GM12878 (cell line): ENCODE results near the gene LCE2A. TPM values are rescaled to one million over a fixed set of nuclear protein-coding genes. Genes with fewer than 3 reads are reported as not detected.

ENCODE experiments used
- ATAC-seq: fragments of 200-7000 bp; cut with Tn5 transposase; 3 replicates; pipeline ENCODE4 v1.9.1; 2020; ENCODE audit warnings: mild to moderate bottlenecking, moderate library complexity
- BruUV-seq: library from RNA; stranded (reverse); fragments of 400-500 nt; replicated peaks from 2 replicates; lab custom pipeline; 2021; lab: Mats Ljungman, UMichigan
- CTCF ChIA-PET: fragments of 300-600 bp; sonication (Branson Sonifier 250); formaldehyde crosslinking; extraction: SDS; loops from one replicate; lab custom pipeline; 2021; ENCODE audit warnings: inconsistent platforms; lab: Yijun Ruan, JAX
- POLR2A ChIA-PET: fragments of 350-600 bp; formaldehyde crosslinking; extraction: SDS; loops from one replicate; lab custom pipeline; 2021; ENCODE audit warnings: inconsistent platforms; lab: Charles Lee
- RAD21 ChIA-PET: fragments of 300-600 bp; sonication (Branson Sonifier 250); formaldehyde crosslinking; loops from one replicate; lab custom pipeline; 2023; ENCODE audit warnings: antibody characterized with exemption; ENCODE audit not compliant: unreplicated experiment; lab: Charles Lee
- SMC1A ChIA-PET: fragments of 300-600 bp; sonication (Branson Sonifier 250); formaldehyde crosslinking; loops from one replicate; lab custom pipeline; 2023; ENCODE audit not compliant: unreplicated experiment, uncharacterized antibody; lab: Charles Lee
- DNase-seq: peaks from one replicate; pipeline ENCODE4 v3.0.0-alpha.2; 2011; ENCODE audit warnings: low read depth, low spot score
- FAIRE-seq: peaks from 3 replicates; lab custom pipeline; 2011; peaks lifted over from hg19 to GRCh38; lab: Jason Lieb, UNC
- H2AFZ ChIP-seq: 2 replicates; pipeline ENCODE4 v1.6.0; 2011; ENCODE audit warnings: low read depth, low read length, control low read depth; ENCODE audit not compliant: control insufficient read depth
- H3K27ac ChIP-seq: 2 replicates; pipeline ENCODE4 v1.5.1; 2011; ENCODE audit warnings: control low read depth; ENCODE audit not compliant: control insufficient read depth, insufficient read depth
- H3K27me3 ChIP-seq, 2 experiments: replicated peaks in 1 of 2; 2 replicates each; pipeline versions ENCODE4 v1.6.0 to v1.6.1; 2011; ENCODE audit warnings: low read length in 1 of 2; ENCODE audit not compliant: control insufficient read depth in 2 of 2, insufficient read depth in 2 of 2
- H3K36me3 ChIP-seq, 2 experiments: 2 replicates each; pipeline ENCODE4 v1.5.1; 2011; ENCODE audit warnings: low read length in 1 of 2; ENCODE audit not compliant: control insufficient read depth in 2 of 2, insufficient read depth in 2 of 2
- H3K4me1 ChIP-seq: 2 replicates; pipeline ENCODE4 v1.6.1; 2011; ENCODE audit warnings: mild to moderate bottlenecking, low read length, moderate library complexity, mixed read lengths; ENCODE audit not compliant: control insufficient read depth, insufficient read depth
- H3K4me2 ChIP-seq: 2 replicates; pipeline ENCODE4 v1.6.0; 2011; ENCODE audit warnings: control low read depth; ENCODE audit not compliant: control insufficient read depth, insufficient read depth
- H3K4me3 ChIP-seq: fragments of 200-600 bp; sonication (generic); 2 replicates; pipeline ENCODE4 v1.5.1; 2016
- H3K79me2 ChIP-seq: 2 replicates; pipeline ENCODE4 v1.6.0; 2011; ENCODE audit warnings: low read length; ENCODE audit not compliant: control insufficient read depth, insufficient read depth
- H3K9ac ChIP-seq: 2 replicates; pipeline ENCODE4 v1.8.0; 2011; ENCODE audit warnings: low read length, control low read depth, mixed read lengths; ENCODE audit not compliant: control insufficient read depth, insufficient read depth
- H3K9me3 ChIP-seq: replicated peaks from 3 replicates; pipeline ENCODE4 v1.5.1; 2011; ENCODE audit warnings: mild to moderate bottlenecking, low read length; ENCODE audit not compliant: control insufficient read depth, insufficient read depth
- H4K20me1 ChIP-seq: 2 replicates; pipeline ENCODE4 v1.6.0; 2011; ENCODE audit not compliant: control insufficient read depth, insufficient read depth
- CHD4 ChIP-seq: fragments of 200-600 bp; sonication (generic); IDR thresholded peaks from 2 replicates; pipeline ENCODE4 v1.6.1; 2016; ENCODE audit warnings: mild to moderate bottlenecking
- E2F8 ChIP-seq: fragments of 450-650 bp; IDR thresholded peaks from 2 replicates; pipeline ENCODE4 v1.6.1; 2018; ENCODE audit warnings: mild to moderate bottlenecking, low read depth, moderate library complexity; ENCODE audit not compliant: partially characterized antibody
- EP300 ChIP-seq, 2 experiments: fragments of 150-350 bp in 1 of 2; IDR thresholded peaks; 2 replicates each; pipeline ENCODE4 v1.6.1; 2011 to 2012; ENCODE audit warnings: low read depth in 2 of 2, low read length in 2 of 2, borderline replicate concordance in 1 of 2, improper control_type of control experiment in 1 of 2, inconsistent platforms in 1 of 2; ENCODE audit not compliant: control insufficient read depth in 1 of 2
- RELA ChIP-seq: fragments of 450-650 bp; IDR thresholded peaks from 2 replicates; pipeline ENCODE4 v1.8.0; 2014; ENCODE audit warnings: borderline replicate concordance; ENCODE audit not compliant: partially characterized antibody
- SKIL ChIP-seq: fragments of 450-650 bp; IDR thresholded peaks from 2 replicates; pipeline ENCODE4 v1.6.1; 2017; ENCODE audit warnings: mild to moderate bottlenecking, low read depth, inconsistent platforms; ENCODE audit not compliant: poor library complexity, severe bottlenecking
- TAF1 ChIP-seq: IDR thresholded peaks from 2 replicates; pipeline ENCODE4 v1.6.1; 2011; ENCODE audit warnings: mild to moderate bottlenecking, low read depth, low read length, borderline replicate concordance
- TARDBP ChIP-seq: IDR thresholded peaks from 2 replicates; pipeline ENCODE4 v1.6.1; 2016; ENCODE audit warnings: borderline replicate concordance
- USF1 ChIP-seq: IDR thresholded peaks from 2 replicates; pipeline ENCODE4 v1.6.1; 2011; ENCODE audit warnings: borderline replicate concordance, low read depth, mild to moderate bottlenecking, moderate library complexity, mixed read lengths, low read length; ENCODE audit not compliant: insufficient read depth; ENCODE audit errors: extremely low read length
- WRNIP1 ChIP-seq: IDR thresholded peaks from 2 replicates; pipeline ENCODE4 v1.6.1; 2011; ENCODE audit warnings: low read depth, low read length, improper control_type of control experiment, borderline replicate concordance
- ZNF687 ChIP-seq: fragments of 450-650 bp; IDR thresholded peaks from 2 replicates; pipeline ENCODE4 v1.6.1; 2017; ENCODE audit warnings: mild to moderate bottlenecking, moderate library complexity
- in situ Hi-C: fragments of 300-500 bp; cut with MboI; formaldehyde crosslinking; loops from 9 replicates; pipeline ENCODE4 v1.14.3; 2018; ENCODE audit warnings: mixed read lengths
- intact Hi-C: fragments of 100-400 bp; cut with micrococcal nuclease; formaldehyde crosslinking; loops from one replicate; pipeline ENCODE4 v1.14.2; 2022; ENCODE audit not compliant: unreplicated experiment
- polyA plus RNA-seq, 11 experiments: library from polyadenylated mRNA; depleted of rRNA in 4 of 11; unstranded in 6 of 11; stranded (reverse) in 5 of 11; fragments of >200 nt; fragmentation: Nextera tagmentation in 4 of 11; fragmentation: Illumina TruSeq in 1 of 11; extraction: Ambion mirVana in 4 of 11; extraction: Trizol in 1 of 11; gene quantifications; 1 replicate in 1 of 11; 2 replicates in 10 of 11; pipeline versions ENCODE4 v1.2.1 to v1.2.3, GENCODE V29; 2011 to 2016; ENCODE audit warnings: inconsistent platforms in 2 of 11, missing spikeins in 2 of 11, low read depth in 1 of 11
- total RNA-seq, 4 experiments: library from RNA; depleted of rRNA in 3 of 4; stranded (reverse); fragments of >200 nt in 3 of 4; fragmentation: Illumina TruSeq in 1 of 4; extraction: Trizol in 1 of 4; gene quantifications; 2 replicates each; pipeline versions ENCODE4 v1.2.1 to v1.2.3, GENCODE V29; 2013 to 2021

The LCE2A gene
- total and polyA plus RNA-seq, 10 of the 15 experiments (the other 5 are each of a cell fraction or from before 2014, with no cell fraction given): not detected

- RAD21 ChIA-PET: no interaction called here
Observed at GRCh38 chr1:152725261-152725660, 27.1 kb downstream of the LCE2A start.

More at GRCh38 chr1:152725261-152725660, 27.1 kb downstream of the LCE2A start:
- H2AFZ ChIP-seq: no peak overlapping the region
- H3K4me1 ChIP-seq: no peaks in the 10 kb centered on the region
- no peaks in the 10 kb centered on the region for H3K79me2 ChIP-seq
- H3K9ac ChIP-seq: no peak overlapping the region
- no peak overlapping the region for H3K4me3 ChIP-seq
- TF ChIP-seq SKIL (no peak), RELA (no peak), CHD4 (no peak), TAF1 (no peak), E2F8 (no peak), WRNIP1 (no peak), USF1 (no peak), ZNF687 (no peak), TARDBP (no peak), EP300 (IDR thresholded peaks at IDR 0.05; ENCODE audit: borderline replicate concordance in 1 of 2, control insufficient read depth in 1 of 2, low read depth in 2 of 2, low read length in 2 of 2) (no peak)
- H3K4me2 ChIP-seq: no peak overlapping the region
- no peaks in the 10 kb centered on the region for H4K20me1 ChIP-seq
- intact Hi-C loops: no loop called here
- H3K9me3 ChIP-seq: no peaks in the 10 kb centered on the region
- no peaks in the 10 kb centered on the region for H3K36me3 ChIP-seq
- in situ Hi-C loops: no loop called here
- FAIRE-seq (no peak), DNase-seq (no peak), ATAC-seq (no peak)
- ChIA-PET CTCF (no interaction called here), SMC1A (no interaction called here), POLR2A (no interaction called here)
- H3K27me3 ChIP-seq: no peaks in the 10 kb centered on the region
- no TSS peak for BruUV-seq
- no peak overlapping the region for H3K27ac ChIP-seq
